Right lobe of liver (tissue), 6 donors: ENCODE results near the gene MAGEA11. TPM values are rescaled to one million over a fixed set of nuclear protein-coding genes. Genes with fewer than 3 reads are reported as not detected.
"Not testable (repeated sequence)": the region's sequence is repeated elsewhere in the genome, so short reads cannot be mapped to it uniquely, and the experiment has no call there.

Experiments used
- ATAC-seq, 4 donors: fragments of 200-7000 bp; cut with Tn5 transposase; one replicate each; pipeline ENCODE4 v1.9.1; 2020; ENCODE audit warnings: mild to moderate bottlenecking in 4 of 4, moderate library complexity in 4 of 4
- DNase-seq, 3 donors: peaks; one replicate each; pipeline ENCODE4 v3.0.0-alpha.2; 2020
- H3K27ac ChIP-seq, 3 donors: fragments of 200-600 bp; one replicate each; pipeline ENCODE4 v1.8.0; 2022
- H3K27me3 ChIP-seq, 2 donors: fragments of 200-600 bp; one replicate each; pipeline ENCODE4 v1.8.0; 2022
- H3K36me3 ChIP-seq, 4 donors: fragments of 200-600 bp; sonication (generic) in 1 of 4; one replicate each; pipeline versions ENCODE4 v1.5.1 to v1.8.0; 2017 to 2022; ENCODE audit warnings: control low read depth in 1 of 4
- H3K4me1 ChIP-seq, 4 donors: fragments of 200-600 bp; sonication (generic) in 1 of 4; one replicate each; pipeline versions ENCODE4 v1.5.1 to v1.8.0; 2017 to 2022; ENCODE audit warnings: control low read depth in 1 of 4
- H3K4me3 ChIP-seq, 3 donors: fragments of 200-600 bp; one replicate each; pipeline ENCODE4 v1.8.0; 2022
- H3K9me3 ChIP-seq, 4 donors: fragments of 200-600 bp; sonication (generic) in 1 of 4; one replicate each; pipeline versions ENCODE4 v1.5.1 to v1.8.0; 2017 to 2022; ENCODE audit warnings: control low read depth in 1 of 4
- CTCF ChIP-seq, 4 donors: fragments of 200-600 bp in 3 of 4; fragments of 450-650 bp in 1 of 4; IDR thresholded peaks; one replicate each; pipeline versions ENCODE4 v1.5.1 to v1.8.0; 2016 to 2022; ENCODE audit warnings: antibody characterized with exemption in 4 of 4, mild to moderate bottlenecking in 2 of 4
- POLR2A ChIP-seq: fragments of 450-650 bp; IDR thresholded peaks from one replicate; pipeline ENCODE4 v1.6.1; 2017; ENCODE audit warnings: antibody characterized with exemption, mild to moderate bottlenecking
- WGBS: methylation state at CpG from one replicate; pipeline ENCODE4 v1.1.6; 2018; ENCODE audit warnings: low coverage, low lambda C conversion rate; ENCODE audit not compliant: insufficient coverage; ENCODE audit errors: missing lambda C conversion rate; 5-methylcytosine and 5-hydroxymethylcytosine counted together
- intact Hi-C, 2 donors: fragments of 100-400 bp; cut with DNase I; formaldehyde crosslinking; loops; one replicate each; pipeline versions ENCODE4 v1.11.2 to v1.14.1; 2022
- long read RNA-seq: library from polyadenylated mRNA; unstranded; transcript quantifications from one replicate; pipeline ENCODE4 v2.0.0, GENCODE V29; 2019
- total RNA-seq, 6 experiments: library from RNA; depleted of rRNA in 2 of 6; stranded (reverse); fragments of >200 nt in 2 of 6; fragmentation: NEBNext Ultra II Directional in 3 of 6; extraction: Animal tissue kit (Norgen Biotek cat#: 25700) in 3 of 6; gene quantifications; one replicate each; pipeline versions ENCODE4 v1.1.0 to v1.2.4, GENCODE V29; 2016 to 2023
- donor health status: DM: no; HTN: yes; CAD: no.
- donor health status: DM: no; HTN: no; CAD: no.
- donor health status: DM: no; HTN: no; CAD: no.
- donor health status: DM: no; HTN: yes; CAD: no.
- donor health status: DM: no; HTN: yes; CAD: no.

MAGEA11 gene
- not detected for total RNA-seq
- long read RNA-seq: 0 reads

- DNase-seq (no peak), ATAC-seq (no peak)
- intact Hi-C loops: no loop called here
- H3K9me3 ChIP-seq: no peaks in the 10 kb centered on the region
- no peaks in the 10 kb centered on the region for H3K4me1 ChIP-seq
- TF ChIP-seq POLR2A (no peak), CTCF (IDR thresholded peaks at IDR 0.05) (no peak)
- H3K4me3 ChIP-seq: no peak within 1 kb of the TSS
- WGBS: 76% methylated on average over 13 of the region's 29 CpGs
- no peaks in the 10 kb centered on the region for H3K27me3 ChIP-seq
- no peak within 1 kb of the TSS for H3K27ac ChIP-seq
- H3K36me3 ChIP-seq: no peaks in the 10 kb centered on the region
These were observed at the start of gene MAGEA11 for GRCh38 chrX:149711545-149712236. TSS of gene MAGEA11 (plus strand) at chrX:149712060. CDS start at chrX:149713160, 1,100 bp downstream.

GRCh38 chrX:149675088-149675487 lies 36.8 kb upstream of the MAGEA11 start:
- H3K4me1 ChIP-seq, H3K36me3 ChIP-seq, H3K27me3 ChIP-seq, DNase-seq, H3K4me3 ChIP-seq, ATAC-seq, H3K27ac ChIP-seq, intact Hi-C loops, H3K9me3 ChIP-seq: not testable (repeated sequence)
- no CpG with 5 or more reads among the region's 3 CpGs for WGBS

GRCh38 chrX:149675554-149675953 lies 36.3 kb upstream of the MAGEA11 start:
- DNase-seq, H3K27me3 ChIP-seq, H3K27ac ChIP-seq, H3K9me3 ChIP-seq, H3K4me1 ChIP-seq, H3K36me3 ChIP-seq, H3K4me3 ChIP-seq, ATAC-seq, intact Hi-C loops: not testable (repeated sequence)
- 49% methylated on average over 4 of the region's 8 CpGs for WGBS

- H3K36me3 ChIP-seq, H3K27ac ChIP-seq, H3K4me1 ChIP-seq, intact Hi-C loops, H3K27me3 ChIP-seq, ATAC-seq, H3K4me3 ChIP-seq, DNase-seq, H3K9me3 ChIP-seq: not testable (repeated sequence)
- WGBS: 32% methylated on average over 2 of the region's 4 CpGs
These were observed 32.6 kb upstream of the MAGEA11 start for GRCh38 chrX:149679164-149679678.

GRCh38 chrX:149681182-149681581 lies 30.7 kb upstream of the MAGEA11 start:
- no peak for ATAC-seq
- 75% methylated on average over 2 of the region's 2 CpGs for WGBS

More at GRCh38 chrX:149681182-149681581, 30.7 kb upstream of the MAGEA11 start:
- Histone ChIP-seq H3K4me3 (no peak overlapping the region), H3K9me3 (no peaks in the 10 kb centered on the region), H3K36me3 (no peaks in the 10 kb centered on the region), H3K27me3 (peaks cover 0 to 5% of the 10 kb centered on the region in 2 donors), H3K27ac (no peak overlapping the region), H3K4me1 (no peaks in the 10 kb centered on the region)
- intact Hi-C loops: no loop called here
- no peak for DNase-seq
- TF ChIP-seq CTCF (IDR thresholded peaks at IDR 0.05) (no peak), POLR2A (no peak)
